DOHH2 (cell line): ENCODE measurements around the gene SNCAIP.

Experiments
- H3F3A ChIP-seq: fragments of 200-600 bp; sonication (generic), shearing (Covaris generic); 2 replicates; pipeline ENCODE4 v1.6.0; 2016; ENCODE audit warnings: antibody characterized with exemption, mild to moderate bottlenecking; ENCODE audit not compliant: control insufficient read depth, insufficient read depth
- H3K27ac ChIP-seq: fragments of 200-600 bp; sonication (generic); 2 replicates; pipeline ENCODE4 v1.5.1; 2014; ENCODE audit warnings: low read depth, mild to moderate bottlenecking, low read length, moderate library complexity
- H3K27me3 ChIP-seq: fragments of 200-600 bp; sonication (generic); 2 replicates; pipeline ENCODE4 v1.6.1; 2014; ENCODE audit warnings: mild to moderate bottlenecking, low read length, mixed read lengths; ENCODE audit not compliant: control insufficient read depth
- H3K36me3 ChIP-seq: fragments of 200-600 bp; sonication (generic); 2 replicates; pipeline ENCODE4 v1.6.1; 2014; ENCODE audit warnings: mild to moderate bottlenecking, low read length, moderate library complexity, mixed read lengths; ENCODE audit not compliant: control insufficient read depth
- H3K4me1 ChIP-seq: fragments of 200-600 bp; sonication (generic); 2 replicates; pipeline ENCODE4 v1.6.1; 2014; ENCODE audit warnings: mild to moderate bottlenecking, low read length, mixed read lengths; ENCODE audit not compliant: control insufficient read depth
- H3K4me2 ChIP-seq: fragments of 200-600 bp; sonication (generic); 2 replicates; pipeline ENCODE4 v1.6.0; 2014; ENCODE audit warnings: mild to moderate bottlenecking, low read length, moderate library complexity
- H3K4me3 ChIP-seq: fragments of 200-600 bp; sonication (generic); 2 replicates; pipeline ENCODE4 v1.5.1; 2014; ENCODE audit warnings: mild to moderate bottlenecking, low read length, mixed read lengths
- H3K79me2 ChIP-seq: fragments of 200-600 bp; sonication (generic); 2 replicates; pipeline ENCODE4 v1.6.1; 2014; ENCODE audit warnings: mild to moderate bottlenecking, low read length, mixed read lengths; ENCODE audit not compliant: control insufficient read depth
- H3K9me2 ChIP-seq: fragments of 200-600 bp; sonication (generic); replicated peaks from 2 replicates; pipeline ENCODE4 v1.6.1; 2014; ENCODE audit warnings: mild to moderate bottlenecking, low read length, mixed read lengths; ENCODE audit not compliant: control insufficient read depth
- H3K9me3 ChIP-seq: fragments of 200-600 bp; sonication (generic); 2 replicates; pipeline ENCODE4 v1.6.1; 2014; ENCODE audit warnings: antibody characterized with exemption, low read length, mixed read lengths; ENCODE audit not compliant: control insufficient read depth, insufficient read depth
- H4K20me1 ChIP-seq: fragments of 200-600 bp; sonication (generic); 2 replicates; pipeline ENCODE4 v1.6.0; 2014; ENCODE audit warnings: low read depth, mild to moderate bottlenecking, antibody characterized with exemption, low read length, moderate library complexity; ENCODE audit not compliant: control insufficient read depth, insufficient read depth
- EZH2phosphoT487 ChIP-seq: fragments of 200-600 bp; sonication (generic); IDR thresholded peaks from 2 replicates; pipeline ENCODE4 v1.6.1; 2017; ENCODE audit warnings: borderline replicate concordance, mild to moderate bottlenecking, antibody characterized with exemption, low read length, moderate library complexity, mixed read lengths
- TF ChIP-seq, protein P1 (sequence below): fragments of 200-600 bp; sonication (generic); IDR thresholded peaks from one replicate; pipeline ENCODE4 v1.5.1; 2014; ENCODE audit warnings: antibody characterized with exemption, mild to moderate bottlenecking, low read depth, low read length; ENCODE audit not compliant: poor library complexity, severe bottlenecking

The SNCAIP gene

GRCh38 chr5:122478741-122479442, 166.9 kb downstream of the SNCAIP start:
- Histone ChIP-seq H3K27ac (no peak overlapping the region), H3K9me2 (no peaks in the 10 kb centered on the region)
- no peak for TF ChIP-seq EZH2phosphoT487
- TF ChIP-seq, protein P1, sequence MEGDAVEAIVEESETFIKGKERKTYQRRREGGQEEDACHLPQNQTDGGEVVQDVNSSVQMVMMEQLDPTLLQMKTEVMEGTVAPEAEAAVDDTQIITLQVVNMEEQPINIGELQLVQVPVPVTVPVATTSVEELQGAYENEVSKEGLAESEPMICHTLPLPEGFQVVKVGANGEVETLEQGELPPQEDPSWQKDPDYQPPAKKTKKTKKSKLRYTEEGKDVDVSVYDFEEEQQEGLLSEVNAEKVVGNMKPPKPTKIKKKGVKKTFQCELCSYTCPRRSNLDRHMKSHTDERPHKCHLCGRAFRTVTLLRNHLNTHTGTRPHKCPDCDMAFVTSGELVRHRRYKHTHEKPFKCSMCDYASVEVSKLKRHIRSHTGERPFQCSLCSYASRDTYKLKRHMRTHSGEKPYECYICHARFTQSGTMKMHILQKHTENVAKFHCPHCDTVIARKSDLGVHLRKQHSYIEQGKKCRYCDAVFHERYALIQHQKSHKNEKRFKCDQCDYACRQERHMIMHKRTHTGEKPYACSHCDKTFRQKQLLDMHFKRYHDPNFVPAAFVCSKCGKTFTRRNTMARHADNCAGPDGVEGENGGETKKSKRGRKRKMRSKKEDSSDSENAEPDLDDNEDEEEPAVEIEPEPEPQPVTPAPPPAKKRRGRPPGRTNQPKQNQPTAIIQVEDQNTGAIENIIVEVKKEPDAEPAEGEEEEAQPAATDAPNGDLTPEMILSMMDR = no peak

DNA sequence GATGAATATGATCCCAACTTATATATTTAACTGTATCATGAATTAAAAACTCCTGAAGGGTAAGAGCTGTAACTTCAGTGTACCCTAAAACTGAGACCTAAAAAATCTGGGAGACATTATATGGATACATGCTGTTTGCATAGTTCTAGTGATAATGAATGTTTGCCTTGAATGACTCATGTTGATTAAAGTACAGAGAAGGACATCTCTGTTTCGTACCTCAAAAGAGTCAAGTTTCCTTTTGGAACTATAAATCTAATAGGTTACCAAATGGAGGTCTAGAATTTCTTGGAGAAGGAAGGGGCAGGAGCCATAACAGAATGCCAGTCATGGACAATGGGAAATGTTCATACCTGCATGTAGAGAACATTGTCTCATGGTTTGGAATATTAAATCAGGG, 168.1 kb downstream of the SNCAIP start:
- H3K4me2 ChIP-seq = no peak overlapping the region
- H3F3A ChIP-seq = no peaks in the 10 kb centered on the region
- no peaks in the 10 kb centered on the region for H3K36me3 ChIP-seq
- no peak overlapping the region for H3K27ac ChIP-seq
- H3K27me3 ChIP-seq = no peaks in the 10 kb centered on the region
- H4K20me1 ChIP-seq = no peaks in the 10 kb centered on the region
- TF ChIP-seq, protein P1 = no peak
- TF ChIP-seq EZH2phosphoT487 = no peak
- no peak overlapping the region for H3K4me3 ChIP-seq
- H3K4me1 ChIP-seq = no peaks in the 10 kb centered on the region
- H3K9me3 ChIP-seq = no peaks in the 10 kb centered on the region
- no peaks in the 10 kb centered on the region for H3K9me2 ChIP-seq
- no peaks in the 10 kb centered on the region for H3K79me2 ChIP-seq

More at GRCh38 chr5:122478741-122479442, 166.9 kb downstream of the SNCAIP start:
- no peaks in the 10 kb centered on the region for H3K79me2 ChIP-seq
- no peaks in the 10 kb centered on the region for H3K36me3 ChIP-seq
- H3F3A ChIP-seq = no peaks in the 10 kb centered on the region
- no peak overlapping the region for H3K4me3 ChIP-seq
- H3K4me1 ChIP-seq = no peaks in the 10 kb centered on the region
- no peaks in the 10 kb centered on the region for H4K20me1 ChIP-seq
- H3K27me3 ChIP-seq = no peaks in the 10 kb centered on the region
- H3K9me3 ChIP-seq = no peaks in the 10 kb centered on the region
- H3K4me2 ChIP-seq = no peak overlapping the region

- no peaks in the 10 kb centered on the region for H3K27me3 ChIP-seq
- H3K4me3 ChIP-seq = no peak overlapping the region
- H3K4me1 ChIP-seq = no peaks in the 10 kb centered on the region
- no peaks in the 10 kb centered on the region for H3K36me3 ChIP-seq
- no peaks in the 10 kb centered on the region for H3K9me3 ChIP-seq
- H3K4me2 ChIP-seq = no peak overlapping the region
- H4K20me1 ChIP-seq = no peaks in the 10 kb centered on the region
- no peaks in the 10 kb centered on the region for H3F3A ChIP-seq
- TF ChIP-seq, protein P1 = no peak
- TF ChIP-seq EZH2phosphoT487 = no peak
- no peaks in the 10 kb centered on the region for H3K79me2 ChIP-seq
- H3K27ac ChIP-seq = no peak overlapping the region
- no peaks in the 10 kb centered on the region for H3K9me2 ChIP-seq
Observed at GRCh38 chr5:122484103-122484502, 172.1 kb downstream of the SNCAIP start.
